Hindlimb muscle (tissue), 1 donor: Measurements from ENCODE around the gene FADD. TPM values are rescaled to one million over a fixed set of nuclear protein-coding genes. Genes with fewer than 3 reads are reported as not detected.
A peak's percentile ranks its signal among the peaks of the same experiment; 100 is the strongest.

Experiments used
- DNase-seq: peaks from one replicate; pipeline ENCODE4 v3.0.0-alpha.2; 2013
- polyA plus RNA-seq: library from polyadenylated mRNA; unstranded; fragments of 120-200 nt; gene quantifications from one replicate; pipeline ENCODE4 v1.2.1, GENCODE V29; 2013; ENCODE audit not compliant: insufficient read length

Gene FADD
- polyA plus RNA-seq, 1 donor: 9.9 TPM

DNA sequence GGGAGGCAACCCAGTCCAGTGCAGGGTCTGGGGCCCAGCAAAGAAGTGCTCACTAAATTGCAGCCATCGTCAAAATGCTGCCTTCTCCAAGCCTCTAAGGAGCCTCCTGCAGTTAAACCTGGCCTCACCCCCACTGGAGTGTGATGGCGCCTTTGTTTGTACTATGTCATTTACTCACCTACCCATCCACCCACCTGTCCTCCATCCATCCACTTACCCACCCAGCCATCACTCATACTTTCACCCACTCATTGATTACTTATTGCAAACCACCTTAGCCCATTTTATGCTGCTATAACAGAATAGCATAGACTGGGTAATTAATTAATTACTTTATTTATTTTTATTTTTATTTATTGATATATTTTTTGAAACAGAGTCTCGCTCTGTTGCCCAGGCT lies 38.6 kb downstream of the FADD start:
- no peak for DNase-seq

DNA sequence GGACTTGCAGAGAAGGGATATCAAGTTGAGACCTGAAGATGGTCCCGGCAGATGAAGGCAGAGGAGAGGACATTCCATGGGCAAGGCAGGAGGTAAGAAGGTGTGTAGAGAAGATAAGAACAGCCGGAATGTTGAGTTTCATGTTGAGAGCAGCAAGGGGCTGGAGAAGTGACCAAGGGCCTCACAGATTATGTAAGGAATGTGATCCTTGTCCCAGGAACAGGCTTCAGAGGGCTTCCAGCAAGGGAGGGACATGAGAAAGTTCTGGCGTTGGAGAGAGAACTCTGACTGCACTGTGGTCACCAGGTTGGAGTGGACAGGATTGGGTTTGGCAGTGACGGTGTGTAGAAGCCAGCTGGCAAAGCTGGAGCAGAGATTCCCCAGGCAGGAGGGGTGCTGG lies 39.8 kb downstream of the FADD start:
- no peak for DNase-seq

GRCh38 chr11:70243912-70244652 lies 41.0 kb downstream of the FADD start:
- DNase-seq: no peak

DNA sequence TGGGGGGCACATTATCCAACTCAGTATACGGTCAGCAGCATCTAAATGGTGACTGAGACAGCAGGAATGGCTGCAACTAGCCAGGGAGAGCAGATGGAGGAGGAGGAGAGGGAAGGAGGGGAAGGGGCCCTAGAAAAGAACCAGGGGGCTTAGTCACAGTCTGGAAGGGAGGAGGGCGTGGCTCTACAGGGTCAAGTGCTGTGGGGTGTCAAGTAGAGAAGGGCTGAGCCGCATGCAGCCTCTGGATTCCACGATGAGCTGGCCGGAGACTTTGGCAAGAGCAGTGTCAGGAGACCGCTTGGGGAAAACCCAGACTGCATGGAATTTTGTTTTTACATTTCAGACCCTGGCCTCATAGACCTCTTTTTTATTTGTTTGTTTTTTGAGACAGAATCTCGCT lies 41.6 kb downstream of the FADD start:
- no peak for DNase-seq

DNA sequence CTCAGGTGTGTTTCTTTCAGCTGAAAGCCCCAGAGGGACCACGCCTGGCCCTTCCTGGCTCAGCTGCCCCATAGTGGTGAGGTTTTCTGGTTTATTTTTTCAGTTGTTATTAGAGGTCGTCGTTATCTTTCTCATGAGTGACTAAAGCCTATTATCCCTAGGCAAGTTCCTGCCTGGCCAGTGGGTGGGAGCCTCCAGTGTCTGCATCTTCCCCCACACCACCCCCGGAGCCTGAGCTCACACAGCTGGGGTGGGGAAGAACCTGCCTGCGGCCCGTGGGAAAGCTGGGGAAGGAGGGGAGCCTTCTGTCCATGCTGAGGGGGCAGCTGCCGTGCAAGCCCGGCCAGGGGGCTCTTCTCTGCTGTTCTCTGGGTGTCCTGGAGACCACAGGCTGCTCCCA lies 43.1 kb downstream of the FADD start:
- DNase-seq: no peak

- no peak for DNase-seq
These were observed 44.1 kb downstream of the FADD start for GRCh38 chr11:70247042-70247709.

DNA sequence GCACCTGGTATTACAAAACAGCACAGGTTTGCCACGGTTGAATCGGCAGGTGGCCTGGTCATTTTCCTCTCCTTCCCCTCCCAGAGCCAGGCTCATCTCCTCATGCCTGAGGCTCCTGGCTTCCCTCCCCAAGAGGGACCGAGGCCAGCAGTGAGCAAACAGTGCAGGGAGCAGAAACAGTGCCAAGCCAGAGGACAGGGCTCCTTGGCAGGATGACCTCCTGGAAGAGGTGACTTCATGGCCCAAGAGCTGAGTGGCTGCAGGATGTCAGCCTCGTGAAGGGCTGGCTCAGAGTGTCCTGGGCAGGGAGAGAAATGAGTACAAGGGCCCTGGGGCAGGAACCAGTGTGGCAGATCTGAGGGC lies 44.6 kb downstream of the FADD start:
- DNase-seq: no peak

DNA sequence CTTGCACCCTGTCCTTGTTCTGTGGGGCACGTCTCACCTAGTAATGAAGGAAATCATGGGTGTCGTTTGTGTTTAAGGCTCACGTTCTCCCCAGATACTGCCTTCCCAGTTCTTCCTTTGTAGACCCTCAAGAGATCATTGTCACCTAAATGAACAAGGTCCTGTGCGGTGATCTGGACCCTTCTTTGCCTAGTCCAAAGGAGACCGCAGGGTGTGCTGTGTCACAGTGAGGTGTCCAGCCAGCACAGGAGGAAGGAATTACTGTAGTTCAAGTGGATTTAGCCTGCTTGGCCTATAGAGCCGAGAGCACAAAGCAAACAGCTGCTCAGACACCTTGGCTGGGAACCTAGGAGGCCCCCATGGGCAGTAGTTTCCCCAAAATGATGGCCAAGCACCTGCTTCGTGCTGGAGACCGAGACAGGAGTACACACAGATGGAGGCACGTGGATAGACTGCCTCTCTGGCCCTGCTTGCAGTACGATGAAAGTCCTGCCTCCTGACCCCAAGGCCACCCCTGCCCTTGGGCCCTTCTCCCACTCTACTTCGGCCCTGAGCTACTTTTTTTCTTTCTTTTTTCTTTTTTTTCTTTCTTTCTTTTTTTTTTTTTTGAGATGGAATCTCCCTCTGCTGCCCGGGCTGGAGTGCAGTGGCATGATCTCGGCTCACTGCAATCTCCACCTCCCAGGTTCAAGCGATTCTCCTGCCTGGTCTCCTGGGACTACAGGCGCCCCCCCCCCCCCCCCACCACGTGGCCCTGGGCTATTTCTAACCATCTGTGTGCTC lies 48.0 kb downstream of the FADD start:
- peak; percentile 74 for DNase-seq

GRCh38 chr11:70251659-70252321 lies 48.7 kb downstream of the FADD start:
- peak; percentile 14 for DNase-seq

GRCh38 chr11:70252844-70253243 lies 49.7 kb downstream of the FADD start:
- no peak for DNase-seq

GRCh38 chr11:70255477-70256116 lies 52.5 kb downstream of the FADD start:
- no peak for DNase-seq

Other genes starting within 250 kb of the FADD start
- gene ANO1, start 125.0 kb upstream of the FADD start, polyA plus RNA-seq: 5.5 TPM
- gene PPFIA1, start 67.4 kb downstream of the FADD start, polyA plus RNA-seq: 29.5 TPM
- 110 TPM for gene CTTN, start 195.2 kb downstream of the FADD start, polyA plus RNA-seq